Omental fat pad (tissue), 4 donors: ENCODE data around the gene CEP68. TPM values are rescaled to one million over a fixed set of nuclear protein-coding genes. Genes with fewer than 3 reads are reported as not detected.

ENCODE experiments used
- ATAC-seq: fragments of 150-250 bp; one replicate; pipeline ENCODE4 v1.9.1; 2016; ENCODE audit warnings: mild to moderate bottlenecking, moderate library complexity; ENCODE audit not compliant: low FRiP score
- DNase-seq: peaks from one replicate; pipeline ENCODE4 v3.0.0-alpha.2; 2019; ENCODE audit warnings: low spot score
- total RNA-seq, 4 donors: library from RNA; depleted of rRNA; stranded (reverse); fragments of >200 nt; gene quantifications; one replicate each; pipeline ENCODE4 v1.1.0, GENCODE V29; 2016
- TF ChIP-seq, protein P1 (sequence below), 3 donors: fragments of 450-650 bp; IDR thresholded peaks; one replicate each; pipeline ENCODE4 v1.5.1; 2016 to 2017; ENCODE audit warnings: antibody characterized with exemption in 3 of 3, mild to moderate bottlenecking in 3 of 3, moderate library complexity in 2 of 3

Gene CEP68
- total RNA-seq, 4 donors from 2014 or later = 9.7 to 67.3 (median 21.3) TPM

GRCh38 chr2:65024149-65024829 lies 31.9 kb upstream of the CEP68 start:
- ATAC-seq (no peak), DNase-seq (no peak)
- TF ChIP-seq, protein P1, sequence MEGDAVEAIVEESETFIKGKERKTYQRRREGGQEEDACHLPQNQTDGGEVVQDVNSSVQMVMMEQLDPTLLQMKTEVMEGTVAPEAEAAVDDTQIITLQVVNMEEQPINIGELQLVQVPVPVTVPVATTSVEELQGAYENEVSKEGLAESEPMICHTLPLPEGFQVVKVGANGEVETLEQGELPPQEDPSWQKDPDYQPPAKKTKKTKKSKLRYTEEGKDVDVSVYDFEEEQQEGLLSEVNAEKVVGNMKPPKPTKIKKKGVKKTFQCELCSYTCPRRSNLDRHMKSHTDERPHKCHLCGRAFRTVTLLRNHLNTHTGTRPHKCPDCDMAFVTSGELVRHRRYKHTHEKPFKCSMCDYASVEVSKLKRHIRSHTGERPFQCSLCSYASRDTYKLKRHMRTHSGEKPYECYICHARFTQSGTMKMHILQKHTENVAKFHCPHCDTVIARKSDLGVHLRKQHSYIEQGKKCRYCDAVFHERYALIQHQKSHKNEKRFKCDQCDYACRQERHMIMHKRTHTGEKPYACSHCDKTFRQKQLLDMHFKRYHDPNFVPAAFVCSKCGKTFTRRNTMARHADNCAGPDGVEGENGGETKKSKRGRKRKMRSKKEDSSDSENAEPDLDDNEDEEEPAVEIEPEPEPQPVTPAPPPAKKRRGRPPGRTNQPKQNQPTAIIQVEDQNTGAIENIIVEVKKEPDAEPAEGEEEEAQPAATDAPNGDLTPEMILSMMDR (IDR thresholded peaks at IDR 0.05) = no peak

DNA sequence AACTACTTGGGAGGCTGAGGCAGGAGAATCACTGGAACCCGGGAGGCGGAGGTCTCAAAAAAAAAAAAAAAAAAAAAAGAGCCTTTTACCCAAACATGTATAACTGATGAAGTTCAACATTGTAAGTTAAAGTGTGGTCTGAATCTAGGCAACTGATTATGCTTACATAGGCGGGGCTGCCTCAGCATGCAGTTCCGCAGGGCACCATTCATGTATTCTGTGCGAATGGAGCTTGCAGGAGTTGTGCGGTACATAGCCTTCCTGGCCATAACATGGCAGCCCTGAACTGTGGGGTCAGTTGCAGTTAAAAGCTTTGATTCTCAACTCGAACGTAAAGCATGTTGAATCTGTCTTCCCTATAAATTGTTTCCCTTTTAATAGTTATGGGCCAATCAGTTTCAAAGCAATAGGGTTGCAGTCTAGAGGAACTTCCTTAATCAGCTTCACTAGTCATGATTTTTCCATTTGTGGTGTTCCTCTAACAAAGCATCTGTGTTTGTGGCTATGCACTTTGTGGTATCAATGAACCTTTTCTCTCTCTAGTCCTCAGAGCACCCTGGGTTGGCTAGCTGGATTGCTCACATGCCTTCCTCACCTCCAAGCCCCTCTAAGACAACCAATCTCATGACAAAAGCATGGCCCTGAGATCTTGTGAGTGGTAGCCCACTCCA lies 30.6 kb upstream of the CEP68 start:
- DNase-seq (no peak), ATAC-seq (no peak)
- TF ChIP-seq, protein P1 (IDR thresholded peaks at IDR 0.05) = no peak

DNA sequence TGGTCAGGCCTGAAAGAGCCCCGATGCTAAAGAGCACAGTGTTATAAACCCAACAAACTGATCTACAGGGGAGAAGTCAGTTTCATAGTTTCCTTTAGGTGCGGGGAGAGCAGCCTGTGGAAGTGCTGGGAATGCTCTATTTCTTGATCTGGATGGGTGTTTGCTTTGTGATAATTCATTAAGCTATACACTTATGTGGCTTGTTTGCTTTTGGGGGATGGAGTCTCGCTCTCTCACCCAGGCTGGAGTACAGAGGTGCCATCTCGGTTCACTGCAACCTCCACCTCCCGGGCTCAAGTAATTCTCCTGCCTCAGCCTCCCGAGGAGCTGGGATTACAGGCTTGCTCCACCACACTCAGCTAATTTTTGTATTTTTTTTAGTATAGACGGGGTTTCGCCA lies 30.1 kb upstream of the CEP68 start:
- ATAC-seq (no peak), DNase-seq (no peak)
- TF ChIP-seq, protein P1 (IDR thresholded peaks at IDR 0.05) = no peak

DNA sequence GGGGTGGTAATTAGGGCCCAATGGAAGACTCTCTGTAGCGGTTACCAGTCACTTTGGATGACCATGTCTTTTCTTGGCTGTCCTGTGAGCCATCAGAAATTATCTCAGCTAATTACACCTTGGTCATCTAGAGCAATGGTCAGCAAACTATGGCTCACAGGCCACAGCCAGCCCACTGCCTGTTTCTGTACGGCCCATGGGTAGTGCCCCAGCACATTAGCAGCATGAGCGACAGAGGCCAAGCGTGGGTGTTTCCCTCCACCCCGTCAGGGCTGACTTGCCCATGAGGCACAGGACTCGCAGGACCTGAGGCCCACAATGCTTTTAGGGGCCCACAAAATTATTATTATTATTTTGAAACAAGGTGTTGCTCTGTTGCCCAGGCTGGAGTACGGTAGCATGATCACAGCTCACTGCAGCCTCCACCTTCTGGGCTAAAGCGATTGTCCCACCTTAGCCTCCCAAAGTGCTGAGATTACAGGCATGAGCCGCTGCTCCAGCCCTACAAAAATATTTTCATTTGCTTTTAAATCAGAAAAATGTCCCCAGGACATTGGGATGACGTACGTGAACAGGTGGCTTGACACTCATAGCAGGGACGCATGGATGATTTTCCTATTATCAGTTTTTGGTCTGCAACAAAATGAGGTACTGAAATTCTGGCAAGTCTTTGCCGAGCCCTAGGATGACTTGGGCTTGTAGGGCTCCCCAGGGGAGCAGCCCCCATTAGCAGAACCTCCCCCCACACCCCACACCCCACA lies 29.3 kb upstream of the CEP68 start:
- ATAC-seq (no peak), DNase-seq (no peak)
- TF ChIP-seq, protein P1 (IDR thresholded peaks at IDR 0.05) = no peak

DNA sequence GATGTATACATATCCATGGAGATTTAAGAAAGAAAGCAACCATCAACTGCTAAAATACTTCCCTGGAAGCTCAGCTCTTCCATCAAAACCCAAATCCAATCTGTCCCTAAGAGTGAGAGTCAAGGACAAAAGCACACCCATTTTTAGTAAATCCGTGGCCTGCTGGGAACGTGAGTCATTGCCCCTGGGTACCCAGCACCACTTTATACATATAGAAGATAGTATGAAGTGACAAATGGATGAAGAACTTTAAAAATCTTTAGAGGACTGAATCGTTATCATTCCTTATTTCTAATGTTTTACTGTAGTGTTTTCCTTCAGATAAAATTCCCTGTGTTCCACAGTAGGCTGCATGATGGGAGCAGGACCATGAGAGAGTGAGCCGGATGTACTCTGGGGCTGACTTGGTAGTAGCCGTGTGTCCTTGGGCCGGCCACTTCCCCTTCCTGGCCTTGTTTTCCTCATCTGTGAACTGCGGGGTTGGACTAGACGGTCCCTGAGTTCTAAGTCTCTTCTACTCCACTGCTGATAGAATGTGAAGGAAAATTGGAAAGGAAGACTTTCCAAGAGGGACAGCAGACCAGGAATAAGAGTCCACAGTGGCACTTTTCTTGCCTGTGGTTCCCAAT lies 28.5 kb upstream of the CEP68 start:
- DNase-seq (no peak), ATAC-seq (no peak)
- TF ChIP-seq, protein P1 (IDR thresholded peaks at IDR 0.05) = no peak

- no peak for ATAC-seq
- DNase-seq = no peak
- TF ChIP-seq, protein P1 (IDR thresholded peaks at IDR 0.05) = no peak
Measured at GRCh38 chr2:65030476-65031332, 25.5 kb upstream of the CEP68 start.
